HEK293 (cell line): ENCODE data around the gene CHRNA1.

ENCODE experiments used
- CTCF ChIA-PET: fragments of 350-600 bp; formaldehyde crosslinking; extraction: SDS; loops from one replicate; lab custom pipeline; 2021; ENCODE audit warnings: antibody characterized with exemption; lab: Yijun Ruan, JAX
- POLR2A ChIA-PET: fragments of 300-600 bp; formaldehyde crosslinking; extraction: SDS; loops from one replicate; lab custom pipeline; 2020; ENCODE audit warnings: antibody characterized with exemption, inconsistent platforms; lab: Yijun Ruan, JAX
- H3K27ac ChIP-seq: fragments of 200-500 bp; sonication (Bioruptor generic); 2 replicates; pipeline ENCODE4 v1.5.1; 2014; ENCODE audit warnings: low read depth, low read length, control low read depth, inconsistent platforms; ENCODE audit errors: extremely low read depth
- H3K36me3 ChIP-seq, 2 experiments: fragments of 200-500 bp in 1 of 2; sonication (Bioruptor generic) in 1 of 2; 1 replicate in 1 of 2; 2 replicates in 1 of 2; pipeline ENCODE4 v1.5.1; 2014 to 2017; ENCODE audit warnings: inconsistent platforms in 2 of 2, low read length in 2 of 2; ENCODE audit not compliant: control insufficient read depth in 2 of 2, insufficient read depth in 1 of 2
- H3K4me1 ChIP-seq: fragments of 200-500 bp; sonication (Bioruptor generic); 2 replicates; pipeline ENCODE4 v1.5.1; 2014; ENCODE audit warnings: mild to moderate bottlenecking, low read length, inconsistent platforms; ENCODE audit not compliant: control insufficient read depth, insufficient read depth
- H3K4me3 ChIP-seq: 2 replicates; pipeline ENCODE4 v1.5.1; 2011; ENCODE audit warnings: low read depth, mild to moderate bottlenecking, control low read depth, low read length, moderate library complexity
- H3K9me3 ChIP-seq: fragments of 200-500 bp; sonication (Bioruptor generic); 2 replicates; pipeline ENCODE4 v1.5.1; 2014; ENCODE audit warnings: low read depth, low read length, inconsistent platforms; ENCODE audit not compliant: control insufficient read depth, insufficient read depth
- AEBP2 ChIP-seq: fragments of 450-650 bp; formaldehyde crosslinking; IDR thresholded peaks from 2 replicates; pipeline ENCODE4 v1.5.1; 2016; ENCODE audit warnings: missing biosample characterization, missing genetic modification characterization, borderline replicate concordance
- BCL11B ChIP-seq: fragments of 450-650 bp; formaldehyde crosslinking; IDR thresholded peaks from 2 replicates; pipeline ENCODE4 v1.5.1; 2016; ENCODE audit warnings: low read depth, missing biosample characterization, missing genetic modification characterization
- GLIS1 ChIP-seq: fragments of 450-650 bp; formaldehyde crosslinking; IDR thresholded peaks from 2 replicates; pipeline ENCODE4 v1.5.1; 2016; ENCODE audit warnings: missing biosample characterization, missing genetic modification characterization
- INSM2 ChIP-seq: fragments of 450-650 bp; formaldehyde crosslinking; IDR thresholded peaks from 2 replicates; pipeline ENCODE4 v1.5.1; 2016; ENCODE audit warnings: missing biosample characterization, missing genetic modification characterization
- KLF9 ChIP-seq: fragments of 450-650 bp; formaldehyde crosslinking; IDR thresholded peaks from 2 replicates; pipeline ENCODE4 v1.5.1; 2016; ENCODE audit warnings: missing biosample characterization, missing genetic modification characterization, low read depth
- ZBTB6 ChIP-seq: fragments of 450-650 bp; formaldehyde crosslinking; IDR thresholded peaks from 2 replicates; pipeline ENCODE4 v1.5.1; 2017; ENCODE audit warnings: missing biosample characterization, missing genetic modification characterization
- ZNF112 ChIP-seq: fragments of 450-650 bp; formaldehyde crosslinking; IDR thresholded peaks from 2 replicates; pipeline ENCODE4 v1.5.0; 2017; ENCODE audit warnings: missing biosample characterization, missing genetic modification characterization
- ZNF114 ChIP-seq: fragments of 450-650 bp; formaldehyde crosslinking; IDR thresholded peaks from 2 replicates; pipeline ENCODE4 v1.5.0; 2017; ENCODE audit warnings: missing biosample characterization, missing genetic modification characterization
- ZNF132 ChIP-seq: fragments of 450-650 bp; formaldehyde crosslinking; IDR thresholded peaks from 2 replicates; pipeline ENCODE4 v1.5.1; 2017; ENCODE audit warnings: missing biosample characterization, missing genetic modification characterization, borderline replicate concordance
- ZNF214 ChIP-seq: fragments of 450-650 bp; formaldehyde crosslinking; IDR thresholded peaks from 2 replicates; pipeline ENCODE4 v1.5.1; 2017; ENCODE audit warnings: missing biosample characterization, mild to moderate bottlenecking, missing genetic modification characterization, borderline replicate concordance
- ZNF354C ChIP-seq: fragments of 450-650 bp; formaldehyde crosslinking; IDR thresholded peaks from 2 replicates; pipeline ENCODE4 v1.5.1; 2016; ENCODE audit warnings: missing biosample characterization, missing genetic modification characterization, low read depth, borderline replicate concordance
- ZNF366 ChIP-seq: fragments of 450-650 bp; formaldehyde crosslinking; conservative IDR thresholded peaks from 2 replicates; pipeline ENCODE4 v1.5.1; 2016; ENCODE audit warnings: missing biosample characterization, missing genetic modification characterization
- ZNF416 ChIP-seq: fragments of 450-650 bp; formaldehyde crosslinking; IDR thresholded peaks from 2 replicates; pipeline ENCODE4 v1.5.1; 2016; ENCODE audit warnings: missing biosample characterization, missing genetic modification characterization
- ZNF423 ChIP-seq: fragments of 450-650 bp; formaldehyde crosslinking; IDR thresholded peaks from 2 replicates; pipeline ENCODE4 v1.5.1; 2016; ENCODE audit warnings: missing biosample characterization, missing genetic modification characterization
- ZNF560 ChIP-seq: fragments of 450-650 bp; formaldehyde crosslinking; IDR thresholded peaks from 2 replicates; pipeline ENCODE4 v1.5.1; 2017; ENCODE audit warnings: missing biosample characterization, missing genetic modification characterization, borderline replicate concordance
- ZNF580 ChIP-seq: fragments of 450-650 bp; formaldehyde crosslinking; IDR thresholded peaks from 2 replicates; pipeline ENCODE4 v1.5.1; 2016; ENCODE audit warnings: missing biosample characterization, missing genetic modification characterization
- ZNF624 ChIP-seq: fragments of 450-650 bp; formaldehyde crosslinking; IDR thresholded peaks from 2 replicates; pipeline ENCODE4 v1.5.1; 2017; ENCODE audit warnings: missing biosample characterization, missing genetic modification characterization
- ZNF777 ChIP-seq: fragments of 450-650 bp; formaldehyde crosslinking; IDR thresholded peaks from 2 replicates; pipeline ENCODE4 v1.5.1; 2017; ENCODE audit warnings: missing biosample characterization, missing genetic modification characterization, borderline replicate concordance
- ZSCAN30 ChIP-seq: fragments of 450-650 bp; IDR thresholded peaks from 2 replicates; pipeline ENCODE4 v1.5.1; 2018; ENCODE audit warnings: missing biosample characterization, mild to moderate bottlenecking, missing genetic modification characterization, moderate library complexity
- TF ChIP-seq, protein P1 (sequence below): fragments of 450-650 bp; formaldehyde crosslinking; IDR thresholded peaks from 2 replicates; pipeline ENCODE4 v1.5.1; 2016; ENCODE audit warnings: missing biosample characterization, missing genetic modification characterization
- TF ChIP-seq, protein P2 (sequence below): fragments of 450-650 bp; formaldehyde crosslinking; IDR thresholded peaks from 2 replicates; pipeline ENCODE4 v1.5.1; 2017; ENCODE audit warnings: missing biosample characterization, missing genetic modification characterization

Gene CHRNA1

GRCh38 chr2:174781298-174781697 lies 17.0 kb upstream of the CHRNA1 start:
- Histone ChIP-seq H3K4me1 (no peaks in the 10 kb centered on the region), H3K4me3 (no peak overlapping the region), H3K27ac (no peak overlapping the region), H3K36me3 (no peaks in the 10 kb centered on the region), H3K9me3 (no peaks in the 10 kb centered on the region)
- TF ChIP-seq ZNF354C (tag by site-specific recombination) = no peak
- no peak for TF ChIP-seq ZNF132
- TF ChIP-seq ZNF214 = no peak
- no peak for TF ChIP-seq ZNF624 (tag by site-specific recombination)
- no peak for TF ChIP-seq ZNF416 (tag by site-specific recombination)
- TF ChIP-seq, protein P1, sequence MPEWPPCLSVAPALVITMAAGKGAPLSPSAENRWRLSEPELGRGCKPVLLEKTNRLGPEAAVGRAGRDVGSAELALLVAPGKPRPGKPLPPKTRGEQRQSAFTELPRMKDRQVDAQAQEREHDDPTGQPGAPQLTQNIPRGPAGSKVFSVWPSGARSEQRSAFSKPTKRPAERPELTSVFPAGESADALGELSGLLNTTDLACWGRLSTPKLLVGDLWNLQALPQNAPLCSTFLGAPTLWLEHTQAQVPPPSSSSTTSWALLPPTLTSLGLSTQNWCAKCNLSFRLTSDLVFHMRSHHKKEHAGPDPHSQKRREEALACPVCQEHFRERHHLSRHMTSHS (tag by site-specific recombination) = no peak
- TF ChIP-seq ZNF580 (tag by site-specific recombination) = no peak
- TF ChIP-seq AEBP2 = no peak
- TF ChIP-seq BCL11B (tag by site-specific recombination) = no peak
- no peak for TF ChIP-seq KLF9 (tag by site-specific recombination)
- no peak for TF ChIP-seq ZNF560
- TF ChIP-seq ZNF114 (tag by site-specific recombination) = no peak
- ChIA-PET POLR2A (no interaction called here), CTCF (interaction anchor here (1.1 to 1.2 kb wide), 2 partner anchors 10 to 203 kb away, joined by 3 to 4 read pairs; no protein-coding TSS in a partner anchor)

DNA sequence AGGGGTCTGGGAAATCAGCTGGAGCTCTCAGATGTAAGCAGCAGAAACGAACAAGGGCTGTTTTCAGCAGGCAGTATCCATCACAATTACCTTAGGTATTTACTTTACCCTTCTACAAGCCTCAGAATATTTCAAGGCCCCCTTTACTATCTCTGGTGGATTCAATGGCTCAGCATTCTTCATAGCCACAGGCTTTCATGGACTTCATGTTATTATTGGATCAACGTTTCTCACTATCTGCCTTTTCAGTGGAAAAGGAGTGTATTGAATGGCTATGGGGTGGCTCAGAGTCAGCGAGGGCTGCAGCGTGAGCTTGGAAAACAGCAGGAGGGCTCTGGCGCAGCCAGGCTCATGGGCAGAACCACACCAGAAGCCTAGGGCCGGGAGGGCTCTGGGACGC lies 16.6 kb upstream of the CHRNA1 start:
- Histone ChIP-seq H3K4me3 (no peak overlapping the region), H3K27ac (no peak overlapping the region), H3K36me3 (no peaks in the 10 kb centered on the region), H3K9me3 (no peaks in the 10 kb centered on the region), H3K4me1 (no peaks in the 10 kb centered on the region)
- TF ChIP-seq INSM2 (tag by site-specific recombination) = no peak
- TF ChIP-seq ZNF366 (tag by site-specific recombination) = no peak
- TF ChIP-seq ZSCAN30 (tag by site-specific recombination) = no peak
- TF ChIP-seq ZBTB6 (tag by site-specific recombination) = no peak
- TF ChIP-seq GLIS1 (tag by site-specific recombination) = no peak
- TF ChIP-seq, protein P2, sequence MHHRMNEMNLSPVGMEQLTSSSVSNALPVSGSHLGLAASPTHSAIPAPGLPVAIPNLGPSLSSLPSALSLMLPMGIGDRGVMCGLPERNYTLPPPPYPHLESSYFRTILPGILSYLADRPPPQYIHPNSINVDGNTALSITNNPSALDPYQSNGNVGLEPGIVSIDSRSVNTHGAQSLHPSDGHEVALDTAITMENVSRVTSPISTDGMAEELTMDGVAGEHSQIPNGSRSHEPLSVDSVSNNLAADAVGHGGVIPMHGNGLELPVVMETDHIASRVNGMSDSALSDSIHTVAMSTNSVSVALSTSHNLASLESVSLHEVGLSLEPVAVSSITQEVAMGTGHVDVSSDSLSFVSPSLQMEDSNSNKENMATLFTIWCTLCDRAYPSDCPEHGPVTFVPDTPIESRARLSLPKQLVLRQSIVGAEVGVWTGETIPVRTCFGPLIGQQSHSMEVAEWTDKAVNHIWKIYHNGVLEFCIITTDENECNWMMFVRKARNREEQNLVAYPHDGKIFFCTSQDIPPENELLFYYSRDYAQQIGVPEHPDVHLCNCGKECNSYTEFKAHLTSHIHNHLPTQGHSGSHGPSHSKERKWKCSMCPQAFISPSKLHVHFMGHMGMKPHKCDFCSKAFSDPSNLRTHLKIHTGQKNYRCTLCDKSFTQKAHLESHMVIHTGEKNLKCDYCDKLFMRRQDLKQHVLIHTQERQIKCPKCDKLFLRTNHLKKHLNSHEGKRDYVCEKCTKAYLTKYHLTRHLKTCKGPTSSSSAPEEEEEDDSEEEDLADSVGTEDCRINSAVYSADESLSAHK (tag by site-specific recombination) = no peak
- no peak for TF ChIP-seq ZNF423 (tag by site-specific recombination)
- TF ChIP-seq ZNF112 (tag by site-specific recombination) = no peak
- TF ChIP-seq ZNF777 (tag by site-specific recombination) = no peak
- CTCF ChIA-PET = interaction anchor here (1.1 to 1.2 kb wide), 2 partner anchors 10 to 203 kb away, joined by 3 to 4 read pairs; no protein-coding TSS in a partner anchor
- POLR2A ChIA-PET = no interaction called here
